OCI-LY7 (cell line): ENCODE data around the gene CIITA. TPM values are rescaled to one million over a fixed set of nuclear protein-coding genes. Genes with fewer than 3 reads are reported as not detected.

Experiments used
- BruUV-seq: library from RNA; stranded (reverse); fragments of 400-500 nt; replicated peaks from 2 replicates; lab custom pipeline; 2021; lab: Mats Ljungman, UMichigan
- CTCF ChIA-PET: fragments of 300-600 bp; sonication (Branson Sonifier 250); formaldehyde crosslinking; loops from one replicate; lab custom pipeline; 2022; ENCODE audit warnings: antibody characterized with exemption; ENCODE audit not compliant: unreplicated experiment; lab: Charles Lee
- POLR2A ChIA-PET: fragments of 300-600 bp; sonication (Branson Sonifier 250); formaldehyde crosslinking; loops from one replicate; lab custom pipeline; 2022; ENCODE audit warnings: antibody characterized with exemption; lab: Charles Lee
- DNase-seq: peaks from one replicate; pipeline ENCODE4 v3.0.0-alpha.2; 2015; ENCODE audit warnings: low spot score
- H2AFZ ChIP-seq: fragments of 200-600 bp; sonication (generic), shearing (Covaris generic); 2 replicates; pipeline ENCODE4 v1.6.1; 2014; ENCODE audit warnings: mild to moderate bottlenecking, antibody characterized with exemption, low read length, moderate library complexity
- H3K27ac ChIP-seq: fragments of 200-600 bp; sonication (generic); 2 replicates; pipeline ENCODE4 v1.5.1; 2014; ENCODE audit warnings: mixed run types, low read depth, mild to moderate bottlenecking, moderate library complexity, low read length, inconsistent platforms; ENCODE audit not compliant: poor library complexity, severe bottlenecking
- H3K36me3 ChIP-seq: fragments of 200-600 bp; sonication (generic); 2 replicates; pipeline ENCODE4 v1.6.1; 2014; ENCODE audit warnings: mild to moderate bottlenecking, antibody characterized with exemption, low read length, moderate library complexity, mixed read lengths; ENCODE audit not compliant: insufficient read depth
- H3K4me1 ChIP-seq: fragments of 200-600 bp; sonication (generic); 2 replicates; pipeline ENCODE4 v1.5.1; 2014; ENCODE audit warnings: mild to moderate bottlenecking, low read length; ENCODE audit not compliant: insufficient read depth, poor library complexity, severe bottlenecking
- H3K4me2 ChIP-seq: fragments of 200-600 bp; sonication (generic); 2 replicates; pipeline ENCODE4 v1.6.1; 2014; ENCODE audit warnings: mild to moderate bottlenecking, low read length
- H3K4me3 ChIP-seq: fragments of 200-600 bp; sonication (generic); 2 replicates; pipeline ENCODE4 v1.5.1; 2014; ENCODE audit warnings: mild to moderate bottlenecking, low read depth, low read length; ENCODE audit not compliant: poor library complexity, severe bottlenecking
- H3K79me2 ChIP-seq: fragments of 200-600 bp; sonication (generic); 2 replicates; pipeline ENCODE4 v1.6.1; 2016; ENCODE audit warnings: low read depth, mild to moderate bottlenecking, low read length, moderate library complexity, mixed read lengths; ENCODE audit not compliant: insufficient read depth
- H3K9me2 ChIP-seq: fragments of 200-600 bp; sonication (generic); 2 replicates; pipeline ENCODE4 v1.6.1; 2016; ENCODE audit warnings: mild to moderate bottlenecking, low read length, mixed read lengths; ENCODE audit not compliant: insufficient read depth
- H3K9me3 ChIP-seq: fragments of 200-600 bp; sonication (generic); 2 replicates; pipeline ENCODE4 v1.6.1; 2014; ENCODE audit warnings: mild to moderate bottlenecking, mixed run types, low read length, mixed read lengths
- H4K20me1 ChIP-seq: fragments of 200-600 bp; sonication (generic); 2 replicates; pipeline ENCODE4 v1.6.1; 2014; ENCODE audit warnings: mild to moderate bottlenecking, antibody characterized with exemption, low read length, moderate library complexity, mixed read lengths; ENCODE audit not compliant: insufficient read depth
- CTCF ChIP-seq: fragments of 200-600 bp; sonication (generic); conservative IDR thresholded peaks from 2 replicates; pipeline ENCODE4 v1.5.1; 2014; ENCODE audit warnings: mild to moderate bottlenecking, antibody characterized with exemption, low read length, moderate library complexity, mixed read lengths
- EZH2phosphoT487 ChIP-seq: fragments of 200-600 bp; sonication (generic); IDR thresholded peaks from 2 replicates; pipeline ENCODE4 v1.6.1; 2018; ENCODE audit warnings: low read depth, borderline replicate concordance, mild to moderate bottlenecking, mixed run types, antibody characterized with exemption, low read length, moderate library complexity, mixed read lengths
- intact Hi-C: fragments of 100-400 bp; cut with micrococcal nuclease; formaldehyde crosslinking; loops from one replicate; pipeline ENCODE4 v1.10.0; 2022; ENCODE audit not compliant: unreplicated experiment
- total RNA-seq, 2 experiments: library from RNA; depleted of rRNA in 1 of 2; stranded (reverse); fragments of >200 nt in 1 of 2; shearing (Covaris generic) in 1 of 2; gene quantifications; 2 replicates each; pipeline ENCODE4 v1.2.3, GENCODE V29; 2014 to 2022

Gene CIITA
- total RNA-seq, 2 experiments from 2014 or later = 68.7 to 101 TPM

- H3K36me3 ChIP-seq = no peaks in the 10 kb centered on the region; the same call in 1 of the 2 replicates
- no peaks in the 10 kb centered on the region for H3K9me3 ChIP-seq
- ChIA-PET CTCF (no interaction called here), POLR2A (interaction anchor here (0.7 kb wide), 2 partner anchors 534 to 889 kb away, joined by 4 to 5 read pairs; no protein-coding TSS in a partner anchor)
- TF ChIP-seq EZH2phosphoT487 (no peak), CTCF (no peak)
- no peaks in the 10 kb centered on the region for H3K9me2 ChIP-seq
- H3K4me2 ChIP-seq = no peak overlapping the region
- no peaks in the 10 kb centered on the region for H4K20me1 ChIP-seq
- H2AFZ ChIP-seq = no peak overlapping the region
- intact Hi-C loops = no loop called here
- no peaks in the 10 kb centered on the region for H3K79me2 ChIP-seq
- no TSS peak for BruUV-seq
- H3K27ac ChIP-seq = no peak overlapping the region
- DNase-seq = no peak
- no peak overlapping the region for H3K4me3 ChIP-seq
- peaks cover 15% of the 10 kb centered on the region for H3K4me1 ChIP-seq
These were observed 27.1 kb upstream of the CIITA start for GRCh38 chr16:10849736-10850477.

- BruUV-seq = no TSS peak
- no peak for DNase-seq
- Histone ChIP-seq H3K36me3 (no peaks in the 10 kb centered on the region; the same call in 1 of the 2 replicates), H3K4me3 (no peak overlapping the region), H3K4me1 (peaks cover 15% of the 10 kb centered on the region), H3K27ac (no peak overlapping the region), H3K9me3 (no peaks in the 10 kb centered on the region), H3K4me2 (no peak overlapping the region), H3K9me2 (no peaks in the 10 kb centered on the region), H2AFZ (no peak overlapping the region), H3K79me2 (no peaks in the 10 kb centered on the region), H4K20me1 (no peaks in the 10 kb centered on the region)
- TF ChIP-seq CTCF (no peak), EZH2phosphoT487 (no peak)
- POLR2A ChIA-PET = interaction anchor here (0.7 kb wide), 1 partner anchor 533 kb away, joined by 4 read pairs; no protein-coding TSS in a partner anchor
- intact Hi-C loops = no loop called here
- CTCF ChIA-PET = no interaction called here
These were observed 26.5 kb upstream of the CIITA start for GRCh38 chr16:10850478-10850850.

GRCh38 chr16:10851512-10851911 lies 25.5 kb upstream of the CIITA start:
- H3K4me2 ChIP-seq = no peak overlapping the region
- H3K4me3 ChIP-seq = no peak overlapping the region
- intact Hi-C loops = no loop called here
- TF ChIP-seq CTCF (no peak), EZH2phosphoT487 (no peak)
- BruUV-seq = no TSS peak
- POLR2A ChIA-PET = no interaction called here
- no peaks in the 10 kb centered on the region for H3K9me3 ChIP-seq
- DNase-seq = no peak
- no peaks in the 10 kb centered on the region for H3K79me2 ChIP-seq
- H3K27ac ChIP-seq = no peak overlapping the region
- no peaks in the 10 kb centered on the region for H3K9me2 ChIP-seq
- H3K4me1 ChIP-seq = peaks cover 15% of the 10 kb centered on the region
- H3K36me3 ChIP-seq = no peaks in the 10 kb centered on the region; the same call in 1 of the 2 replicates
- no peaks in the 10 kb centered on the region for H4K20me1 ChIP-seq
- no peak overlapping the region for H2AFZ ChIP-seq
- CTCF ChIA-PET = no interaction called here
